ENCODE measurements around the gene C6orf132. TPM values are rescaled to one million over a fixed set of nuclear protein-coding genes. Genes with fewer than 3 reads are reported as not detected.
A peak's percentile ranks its signal among the peaks of the same experiment; 100 is the strongest.

C6orf132 gene
- under 1 TPM in 2 of 3 donors, not detected in 1; 0.06 to 0.10 TPM for polyA plus RNA-seq

- Mint-ChIP-seq H3K9me3 (no peaks in the 10 kb centered on the region), H3K27ac (no peak within 1 kb of the TSS), H3K27me3 (ENCODE audit: low read depth in 3 of 3) (peaks cover 7 to 19% (median 8%) of the 10 kb centered on the region in 3 donors), H3K4me3 (peak within 1 kb of the TSS in 4 of 5 donors; percentile 3 to 57 (median 20)), H3K4me1 (peaks cover 0 to 6% of the 10 kb centered on the region in 2 donors), H3K36me3 (peaks cover 0 to 4% (median 0%) of the 10 kb centered on the region in 3 donors)
- DNase-seq, result no peak
Observed at GRCh38 chr6:42142118-42142835, at the start of gene C6orf132. Gene C6orf132 (minus strand): TSS chr6:42142620. CDS start chr6:42142444, 176 bp downstream.

GRCh38 chr6:42190554-42191183, 48.2 kb upstream of the C6orf132 start:
- Mint-ChIP-seq H3K27ac (no peak overlapping the region), H3K4me1 (no peaks in the 10 kb centered on the region), H3K27me3 (ENCODE audit: low read depth in 3 of 3) (no peaks in the 10 kb centered on the region), H3K4me3 (no peak overlapping the region), H3K36me3 (peaks cover 0 to 19% (median 7%) of the 10 kb centered on the region in 3 donors), H3K9me3 (no peaks in the 10 kb centered on the region)
- no peak for DNase-seq

DNA sequence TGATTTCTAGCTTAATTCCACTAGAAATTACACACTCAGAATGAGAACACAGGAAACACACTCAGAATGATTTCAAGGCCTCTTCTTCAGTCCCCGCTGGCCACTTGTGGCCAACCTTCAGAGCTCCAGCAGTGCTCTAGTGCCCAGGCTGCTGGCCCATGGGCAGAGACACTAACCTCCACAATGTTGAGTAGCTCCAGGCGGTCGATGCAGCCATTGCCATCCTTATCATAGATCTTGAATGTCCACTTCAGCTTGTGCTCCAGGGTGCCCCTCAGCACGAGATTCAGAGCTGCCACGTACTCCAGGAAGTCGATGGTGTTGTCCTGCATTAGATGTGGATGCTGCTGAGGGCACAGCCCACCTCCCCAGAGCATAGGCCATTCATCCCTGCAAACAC, 46.0 kb upstream of the C6orf132 start:
- Mint-ChIP-seq H3K27me3 (ENCODE audit: low read depth in 3 of 3) (peaks cover 0 to 5% (median 0%) of the 10 kb centered on the region in 3 donors), H3K9me3 (no peaks in the 10 kb centered on the region), H3K4me1 (no peaks in the 10 kb centered on the region), H3K4me3 (no peak overlapping the region), H3K36me3 (peaks cover 4 to 18% (median 4%) of the 10 kb centered on the region in 3 donors), H3K27ac (no peak overlapping the region)
- no peak for DNase-seq

DNA sequence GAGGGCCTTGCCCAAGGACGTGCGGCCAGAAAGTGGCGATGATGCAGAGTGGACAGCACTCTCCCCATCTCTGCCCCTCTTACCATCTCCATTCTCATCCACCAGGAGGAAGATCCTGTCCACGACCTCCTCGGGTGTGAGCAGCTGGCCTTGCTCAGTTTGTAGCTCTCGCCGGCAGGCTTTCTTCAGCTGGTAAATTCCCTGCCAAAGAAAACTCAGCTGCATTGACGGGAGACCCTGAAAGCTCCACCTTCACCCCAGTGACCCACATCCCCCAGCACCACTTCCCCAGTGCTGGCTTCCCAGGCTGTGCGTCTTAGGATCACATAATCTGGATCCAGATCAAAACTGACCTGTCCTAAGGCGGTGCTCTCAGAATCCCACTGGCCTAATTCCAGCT, 43.2 kb upstream of the C6orf132 start:
- H3K4me1 Mint-ChIP-seq, result no peaks in the 10 kb centered on the region
- peaks cover 0 to 7% (median 0%) of the 10 kb centered on the region in 3 donors for H3K27me3 Mint-ChIP-seq (ENCODE audit: low read depth in 3 of 3)
- no peak overlapping the region for H3K4me3 Mint-ChIP-seq
- H3K27ac Mint-ChIP-seq, result no peak overlapping the region
- no peaks in the 10 kb centered on the region for H3K9me3 Mint-ChIP-seq
- DNase-seq, result no peak
- peaks cover 4 to 12% (median 4%) of the 10 kb centered on the region in 3 donors for H3K36me3 Mint-ChIP-seq

DNA sequence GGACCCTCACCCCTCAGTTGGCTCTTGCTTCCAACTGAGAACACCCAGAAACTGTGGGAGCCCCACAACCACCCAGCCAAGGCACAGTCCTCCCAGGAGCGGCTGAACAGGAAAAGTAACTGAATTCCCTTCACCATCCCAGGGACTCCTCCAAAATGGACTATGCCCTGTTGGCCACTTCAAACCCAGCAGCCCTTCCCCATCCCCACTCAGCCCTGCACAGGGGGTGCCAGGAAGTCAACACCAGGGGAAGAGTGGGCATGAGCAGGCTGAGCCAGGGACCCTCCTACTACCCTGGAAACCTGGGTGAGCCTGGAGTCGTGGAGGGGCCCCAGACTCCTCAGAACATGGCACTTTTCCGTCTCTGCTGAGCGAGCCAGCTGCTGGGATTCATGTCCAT, 42.1 kb upstream of the C6orf132 start:
- H3K27me3 Mint-ChIP-seq (ENCODE audit: low read depth in 3 of 3), result peaks cover 0 to 7% (median 0%) of the 10 kb centered on the region in 3 donors
- H3K9me3 Mint-ChIP-seq, result no peaks in the 10 kb centered on the region
- no peak for DNase-seq
- no peaks in the 10 kb centered on the region for H3K4me1 Mint-ChIP-seq
- H3K4me3 Mint-ChIP-seq, result no peak overlapping the region
- H3K36me3 Mint-ChIP-seq, result peaks cover 4 to 12% (median 4%) of the 10 kb centered on the region in 3 donors
- H3K27ac Mint-ChIP-seq, result no peak overlapping the region

GRCh38 chr6:42182101-42182500, 39.7 kb upstream of the C6orf132 start:
- H3K4me1 Mint-ChIP-seq, result no peaks in the 10 kb centered on the region
- peaks cover 4% of the 10 kb centered on the region in 3 donors for H3K36me3 Mint-ChIP-seq
- no peak overlapping the region for H3K4me3 Mint-ChIP-seq
- H3K27me3 Mint-ChIP-seq (ENCODE audit: low read depth in 3 of 3), result peaks cover 0 to 12% (median 2%) of the 10 kb centered on the region in 3 donors
- H3K27ac Mint-ChIP-seq, result no peak overlapping the region
- DNase-seq, result no peak
- no peaks in the 10 kb centered on the region for H3K9me3 Mint-ChIP-seq

DNA sequence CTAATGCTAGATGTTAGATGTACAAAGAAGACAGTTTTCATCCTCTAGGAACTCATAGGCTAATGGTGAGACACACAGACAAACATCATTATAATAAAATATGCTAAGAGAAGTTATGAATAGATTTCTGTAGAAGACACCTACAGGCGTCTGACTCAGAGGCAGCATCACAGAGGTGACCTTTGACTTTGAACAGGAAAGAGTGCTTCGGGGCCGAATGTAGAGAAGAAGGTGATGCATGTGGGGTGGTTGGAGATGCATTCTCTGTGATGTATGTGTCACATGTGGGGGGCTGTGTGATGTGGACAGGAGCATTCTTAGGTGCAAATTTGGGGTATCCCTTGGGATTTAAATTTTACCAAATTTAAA, 37.5 kb upstream of the C6orf132 start:
- no peaks in the 10 kb centered on the region for H3K9me3 Mint-ChIP-seq
- no peak overlapping the region for H3K4me3 Mint-ChIP-seq
- DNase-seq, result no peak
- H3K4me1 Mint-ChIP-seq, result no peaks in the 10 kb centered on the region
- no peaks in the 10 kb centered on the region for H3K36me3 Mint-ChIP-seq
- peaks cover 0 to 12% (median 2%) of the 10 kb centered on the region in 3 donors for H3K27me3 Mint-ChIP-seq (ENCODE audit: low read depth in 3 of 3)
- no peak overlapping the region for H3K27ac Mint-ChIP-seq

DNA sequence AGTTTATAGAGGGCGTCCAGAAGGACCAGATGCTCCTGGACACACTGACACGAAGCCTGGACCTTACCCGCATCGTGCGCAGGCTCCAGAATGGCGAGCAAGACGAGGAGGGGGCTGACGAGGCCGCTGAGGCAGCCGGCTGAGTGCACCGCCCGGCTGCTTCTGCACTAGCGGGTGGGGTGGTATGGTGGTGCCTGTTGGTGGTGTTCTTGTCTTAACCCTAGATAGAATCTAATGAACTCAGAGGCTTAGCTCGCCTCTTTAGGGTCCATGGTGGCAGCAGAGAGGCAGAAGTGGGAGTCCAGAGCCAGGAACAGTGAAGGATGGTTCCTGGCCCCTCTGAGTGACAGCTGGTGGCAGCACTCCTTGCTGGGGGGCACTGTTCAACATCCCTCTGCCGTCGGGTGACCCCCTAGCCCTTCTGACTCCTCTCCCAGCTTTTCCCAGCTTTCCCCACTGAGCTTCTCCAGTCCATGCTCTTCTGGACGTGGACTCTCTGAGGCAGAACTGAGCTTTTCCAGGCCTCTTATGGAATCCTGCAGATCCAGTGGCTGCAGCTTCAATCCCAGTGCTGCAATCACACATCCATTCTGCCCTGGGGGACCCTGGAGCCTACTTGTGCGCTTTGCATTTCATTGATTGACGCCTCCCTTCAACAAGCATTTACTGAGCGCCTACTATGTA, 37.0 kb upstream of the C6orf132 start:
- DNase-seq, result no peak
- H3K4me3 Mint-ChIP-seq, result no peak overlapping the region
- H3K9me3 Mint-ChIP-seq, result no peaks in the 10 kb centered on the region
- no peaks in the 10 kb centered on the region for H3K36me3 Mint-ChIP-seq
- peaks cover 0 to 12% (median 2%) of the 10 kb centered on the region in 3 donors for H3K27me3 Mint-ChIP-seq (ENCODE audit: low read depth in 3 of 3)
- H3K27ac Mint-ChIP-seq, result no peak overlapping the region
- H3K4me1 Mint-ChIP-seq, result no peaks in the 10 kb centered on the region

GRCh38 chr6:42177514-42178364, 35.3 kb upstream of the C6orf132 start:
- Mint-ChIP-seq H3K9me3 (no peaks in the 10 kb centered on the region), H3K4me1 (no peaks in the 10 kb centered on the region), H3K27ac (no peak overlapping the region), H3K27me3 (ENCODE audit: low read depth in 3 of 3) (peaks cover 0 to 10% (median 2%) of the 10 kb centered on the region in 3 donors), H3K4me3 (no peak overlapping the region), H3K36me3 (no peaks in the 10 kb centered on the region)
- DNase-seq, result no peak

DNA sequence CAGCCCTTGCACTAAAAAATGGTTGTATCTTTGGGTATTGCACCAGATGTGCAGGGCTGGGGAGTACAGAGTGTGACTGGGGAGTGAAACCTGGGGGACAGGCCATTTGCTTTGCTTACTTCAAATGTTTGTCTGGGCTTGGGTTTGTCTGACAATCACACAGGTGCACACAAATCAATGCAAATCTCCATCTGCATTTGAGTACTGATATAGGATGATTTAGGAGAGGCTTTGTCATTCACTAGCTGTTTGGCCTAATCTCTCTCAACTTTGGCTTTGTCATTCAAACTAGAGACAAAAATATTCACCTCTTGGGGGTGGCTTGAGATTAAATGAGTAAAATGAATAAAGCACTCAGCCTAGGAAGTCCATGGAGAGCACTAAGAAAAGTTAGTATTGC, 34.6 kb upstream of the C6orf132 start:
- peaks cover 0 to 12% (median 4%) of the 10 kb centered on the region in 3 donors for H3K27me3 Mint-ChIP-seq (ENCODE audit: low read depth in 3 of 3)
- no peaks in the 10 kb centered on the region for H3K4me1 Mint-ChIP-seq
- H3K27ac Mint-ChIP-seq, result no peak overlapping the region
- H3K36me3 Mint-ChIP-seq, result no peaks in the 10 kb centered on the region
- no peaks in the 10 kb centered on the region for H3K9me3 Mint-ChIP-seq
- no peak for DNase-seq
- H3K4me3 Mint-ChIP-seq, result no peak overlapping the region

DNA sequence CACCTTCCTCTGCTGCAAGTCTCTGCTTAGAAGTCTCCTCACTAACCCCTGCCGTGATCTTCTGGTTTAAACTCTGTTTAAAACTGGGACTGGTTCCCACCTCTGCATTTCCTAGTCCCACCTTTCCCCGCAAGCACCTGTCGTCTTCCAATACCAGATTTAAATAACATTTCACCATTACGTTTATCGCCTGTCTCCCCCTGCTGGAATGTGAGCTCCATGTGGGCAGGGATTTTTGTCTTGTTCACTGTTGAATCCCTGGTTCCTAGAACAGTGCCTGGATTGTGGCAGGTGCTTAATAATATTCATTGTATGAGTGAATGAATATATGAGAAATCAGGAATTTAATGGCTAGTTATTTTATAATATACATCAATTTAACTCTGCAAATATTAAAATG, 33.4 kb upstream of the C6orf132 start:
- Mint-ChIP-seq H3K9me3 (no peaks in the 10 kb centered on the region), H3K36me3 (no peaks in the 10 kb centered on the region), H3K4me3 (no peak overlapping the region), H3K27ac (no peak overlapping the region), H3K27me3 (ENCODE audit: low read depth in 3 of 3) (peaks cover 0 to 10% (median 4%) of the 10 kb centered on the region in 3 donors), H3K4me1 (no peaks in the 10 kb centered on the region)
- DNase-seq, result no peak

DNA sequence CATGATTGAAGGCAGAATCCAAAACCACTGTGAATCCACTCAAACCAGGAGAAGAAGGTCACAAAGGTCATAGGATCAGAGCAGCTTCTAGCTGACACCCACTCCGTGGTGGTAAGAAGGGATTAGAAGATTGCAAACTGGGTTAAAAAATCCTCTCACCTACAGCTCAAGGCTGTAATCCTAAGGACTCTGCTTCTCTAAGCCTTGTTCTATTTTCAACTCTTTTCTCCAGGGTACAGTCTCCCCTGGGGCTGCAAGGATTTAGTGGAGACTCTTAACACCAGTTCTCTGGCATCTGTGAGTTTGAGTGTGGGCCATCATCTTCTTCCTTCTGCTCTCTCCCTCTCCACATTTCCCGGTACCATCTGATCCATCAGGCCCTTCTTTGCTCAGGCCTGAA, 30.7 kb upstream of the C6orf132 start, which contains the start of gene GUCA1A:
TSS of gene GUCA1A (plus strand) at position 264 of the 400 bp plus-strand sequence. CDS start 250 bp downstream, outside the sequence.
- Mint-ChIP-seq H3K4me3 (no peak within 1 kb of the TSS), H3K36me3 (no peaks in the 10 kb centered on the region), H3K4me1 (no peaks in the 10 kb centered on the region), H3K27ac (no peak within 1 kb of the TSS), H3K27me3 (ENCODE audit: low read depth in 3 of 3) (peaks cover 2 to 5% (median 4%) of the 10 kb centered on the region in 3 donors), H3K9me3 (no peaks in the 10 kb centered on the region)
- DNase-seq, result no peak

DNA sequence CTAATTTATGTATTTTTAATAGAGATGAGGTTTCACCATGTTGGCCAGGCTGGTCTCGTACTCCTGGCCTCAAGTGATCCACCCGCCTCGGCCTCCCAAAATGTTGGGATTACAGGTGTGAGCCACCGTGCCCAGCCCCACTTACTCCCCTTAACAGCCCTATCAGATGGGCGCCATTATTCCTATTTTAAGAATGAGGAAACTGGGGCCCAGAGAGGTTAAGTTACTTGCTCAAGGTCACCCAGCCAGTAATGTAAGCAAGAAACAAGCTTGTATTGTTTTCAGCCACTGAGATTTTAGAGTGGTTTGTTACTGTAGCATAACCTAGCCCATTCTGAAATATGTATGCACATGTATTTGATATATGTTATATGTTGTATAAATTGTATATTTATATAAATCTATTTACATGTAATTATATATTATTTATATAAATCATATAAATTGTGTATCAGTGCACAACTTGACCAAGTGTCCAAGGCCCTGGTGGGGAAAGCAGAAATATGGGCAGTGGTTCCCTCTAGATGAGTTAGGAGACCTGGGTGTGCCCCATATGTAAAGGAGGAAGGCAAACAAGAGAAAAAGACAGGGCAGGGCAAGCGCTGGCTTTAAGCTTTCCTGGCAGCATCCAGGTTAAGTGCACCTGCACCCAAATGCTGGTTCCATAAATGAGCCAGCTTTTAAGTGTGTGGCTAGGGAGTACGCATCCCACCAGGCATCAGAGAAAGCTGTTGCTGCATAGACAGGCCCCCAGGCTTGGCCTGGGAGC, 29.6 kb upstream of the C6orf132 start:
- no peak for DNase-seq
- H3K36me3 Mint-ChIP-seq, result no peaks in the 10 kb centered on the region
- H3K4me1 Mint-ChIP-seq, result no peaks in the 10 kb centered on the region
- H3K4me3 Mint-ChIP-seq, result no peak overlapping the region
- H3K27me3 Mint-ChIP-seq (ENCODE audit: low read depth in 3 of 3), result peaks cover 2 to 5% (median 2%) of the 10 kb centered on the region in 3 donors
- no peak overlapping the region for H3K27ac Mint-ChIP-seq
- H3K9me3 Mint-ChIP-seq, result no peaks in the 10 kb centered on the region
